ENCODE data around the gene ZNF554. TPM values are rescaled to one million over a fixed set of nuclear protein-coding genes. Genes with fewer than 3 reads are reported as not detected.

The ZNF554 gene
- total and polyA plus RNA-seq, 2 of the 8 experiments (the other 6 are each of a cell fraction or from before 2014, with no cell fraction given): 1.8 to 5.7 TPM

GRCh38 chr19:2774953-2775555 is 44.6 kb upstream of the ZNF554 start:
- Histone ChIP-seq H3K79me1 (ENCODE audit: low read depth, low read length) (peaks cover 22% of the 10 kb centered on the region), H2BK12ac (ENCODE audit: low read depth, low read length) (0 out of 2 replicates have a peak overlapping the region, but pooled peaks have one; percentile 17), H4K5ac (ENCODE audit: insufficient read length, low read depth, low read length) (no peak overlapping the region), H3K23me2 (ENCODE audit: low read depth, low read length) (no peaks in the 10 kb centered on the region), H2AFZ (ENCODE audit: low read length) (no peak overlapping the region), H3K4me2 (ENCODE audit: insufficient read depth in 1 of 2, low read depth in 2 of 2, low read length in 2 of 2) (no peak overlapping the region), H3K27ac (ENCODE audit: low read depth, low read length) (no peak overlapping the region), H3K4me1 (replicated peaks in 1 of 4; ENCODE audit: control insufficient read depth in 3 of 4, insufficient read depth in 4 of 4, low read length in 3 of 4) (no peaks in the 10 kb centered on the region; a peak in 1 of 7 replicates), H2BK120ac (replicated peaks; ENCODE audit: low read depth, low read length) (no peak overlapping the region), H4K8ac (ENCODE audit: extremely low read depth, insufficient read depth, low read length) (peak overlapping the region; percentile 68; the same call in 1 of the 2 replicates), H3K14ac (ENCODE audit: insufficient read length) (no peak overlapping the region), H4K91ac (replicated peaks; ENCODE audit: insufficient read length, low read length) (no peak overlapping the region), H3K4ac (replicated peaks; ENCODE audit: insufficient read length, low read depth, low read length) (no peak overlapping the region), H3K9ac (replicated peaks in 1 of 4; ENCODE audit: extremely low read depth in 1 of 4, low read depth in 3 of 4, low read length in 3 of 4) (no peak overlapping the region; a peak in 1 of 7 replicates), H4K20me1 (replicated peaks in 1 of 2; ENCODE audit: control insufficient read depth in 1 of 2, insufficient read depth in 2 of 2, low read length in 2 of 2) (peaks cover 22 to 54% of the 10 kb centered on the region in 2 experiments), H2BK20ac (ENCODE audit: low read length) (no peak overlapping the region), H3K9me3 (ENCODE audit: insufficient read depth in 2 of 2, low read depth in 1 of 2, low read length in 1 of 2) (no peaks in the 10 kb centered on the region), H3K27me3 (replicated peaks in 1 of 4; ENCODE audit: control insufficient read depth in 3 of 4, extremely low read depth in 1 of 4, insufficient read depth in 3 of 4, low read length in 3 of 4) (no peaks in the 10 kb centered on the region), H3K36me3 (ENCODE audit: control insufficient read depth in 2 of 4, insufficient read depth in 4 of 4, low read length in 3 of 4) (no peaks in the 10 kb centered on the region), H2BK5ac (ENCODE audit: low read depth, low read length) (peak overlapping the region; percentile 71; the same call in 1 of the 2 replicates), H2AK5ac (ENCODE audit: low read depth, low read length) (no peak overlapping the region), H2BK15ac (ENCODE audit: low read length) (no peak overlapping the region), H3K18ac (ENCODE audit: extremely low read depth, low read length) (no peak overlapping the region), H3K23ac (ENCODE audit: insufficient read length) (no peak overlapping the region), H3K79me2 (ENCODE audit: control insufficient read depth in 1 of 2, insufficient read depth in 2 of 2, low read length in 2 of 2) (peaks cover 64 to 89% of the 10 kb centered on the region in 2 experiments), H3K56ac (replicated peaks; ENCODE audit: insufficient read length, low read depth, low read length) (no peak overlapping the region), H3K4me3 (ENCODE audit: extremely low read depth in 1 of 4, insufficient read depth in 2 of 4, low read depth in 3 of 4, low read length in 4 of 4) (no peak overlapping the region)
- TF ChIP-seq KDM1A (IDR thresholded peaks at IDR 0.05; ENCODE audit: borderline replicate concordance, low read length) (no peak), TEAD4 (IDR thresholded peaks at IDR 0.05; ENCODE audit: low read depth, low read length) (no peak), HDAC2 (IDR thresholded peaks at IDR 0.05; ENCODE audit: borderline replicate concordance in 1 of 2, low read depth in 2 of 2, low read length in 2 of 2) (no peak), NANOG (IDR thresholded peaks at IDR 0.05; ENCODE audit: insufficient read depth, low read depth, low read length, poor library complexity, severe bottlenecking) (no peak), TCF12 (IDR thresholded peaks at IDR 0.05; ENCODE audit: low read depth, low read length) (no peak), CBX5 (IDR thresholded peaks at IDR 0.05; ENCODE audit: low read depth, low read length) (no peak), EZH2 (IDR thresholded peaks at IDR 0.05; ENCODE audit: low read depth, low read length, severe bottlenecking) (no peak), RXRA (IDR thresholded peaks at IDR 0.05; ENCODE audit: insufficient read depth, low read depth, low read length) (no peak), BRCA1 (IDR thresholded peaks at IDR 0.05; ENCODE audit: low read depth, low read length) (no peak)
- WGBS, 2 experiments (ENCODE audit: extremely low coverage in 1 of 2, insufficient coverage in 1 of 2, insufficient read length in 1 of 2, insufficient replicate concordance in 2 of 2, low coverage in 1 of 2, low lambda C conversion rate in 2 of 2, missing lambda C conversion rate in 1 of 2): 95% methylated on average over 17 of the region's 24 CpGs; no CpG with 5 or more reads in 1 of the 2 experiments
- CTCF ChIA-PET (ENCODE audit: partially characterized antibody): interaction anchor here (1.3 to 4.4 kb wide), 2 partner anchors 26 to 127 kb away, joined by 6 to 16 read pairs; no protein-coding TSS in a partner anchor
- no peak for FAIRE-seq
- DNase-seq (ENCODE audit: low read depth in 1 of 2, low spot score in 2 of 2): no peak
- POLR2A ChIA-PET (ENCODE audit: partially characterized antibody): interaction anchor here (0.6 to 1.1 kb wide), 2 partner anchors 8 to 167 kb away, joined by 3 to 5 read pairs; no protein-coding TSS in a partner anchor
